Activated gamma-delta T cell treated with Interleukin-2 at 50 U/mL for 16 hours (primary cell): Measurements from ENCODE around the gene PALD1.
"Not testable (repeated sequence)": the region's sequence is repeated elsewhere in the genome, so short reads cannot be mapped to it uniquely, and the experiment has no call there.

Experiments used
- DNase-seq: peaks from one replicate; pipeline ENCODE4 v3.0.0-alpha.2; 2020

Gene PALD1

DNA sequence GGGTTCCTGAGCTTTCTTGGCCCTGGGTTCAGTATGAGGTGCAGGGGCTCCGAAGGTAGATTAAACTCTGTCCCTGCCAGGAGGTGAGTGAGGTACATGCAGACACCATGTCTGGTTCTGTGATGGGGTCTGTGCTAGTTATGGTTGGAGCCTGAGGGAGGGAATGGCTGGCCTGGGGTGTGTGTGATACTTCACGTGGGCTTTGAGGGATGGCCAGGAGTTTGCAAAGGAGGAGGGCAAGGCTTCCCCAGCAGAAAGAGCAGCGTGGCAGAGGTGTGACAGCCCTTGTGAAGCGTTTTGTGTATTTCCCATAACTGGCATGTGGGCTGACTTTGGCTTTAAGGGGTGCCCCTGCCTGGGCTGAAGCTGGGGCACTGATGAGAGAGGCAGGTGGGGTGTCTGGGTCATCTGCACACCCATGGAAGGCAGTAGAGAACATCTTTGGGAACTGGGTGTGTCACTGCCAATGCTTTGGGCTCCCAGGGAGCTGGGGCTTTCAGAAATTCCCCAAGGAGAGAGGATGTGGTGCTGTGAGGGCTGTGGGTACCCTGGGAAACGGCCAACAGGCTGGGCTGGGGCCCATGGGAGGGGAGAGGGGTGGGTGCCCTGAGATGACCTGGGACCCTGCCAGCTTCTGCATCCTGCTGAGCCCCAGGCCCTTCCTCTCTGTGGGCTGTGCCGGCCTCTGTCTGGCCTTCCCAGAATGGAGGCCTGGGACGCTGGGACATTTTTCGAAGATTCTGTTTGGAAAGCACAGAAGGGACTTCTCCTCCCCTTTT is 4.6 kb downstream of the PALD1 start:
- DNase-seq: no peak

- not testable (repeated sequence) for DNase-seq
Observed at GRCh38 chr10:70483872-70484271, 5.3 kb downstream of the PALD1 start.

DNA sequence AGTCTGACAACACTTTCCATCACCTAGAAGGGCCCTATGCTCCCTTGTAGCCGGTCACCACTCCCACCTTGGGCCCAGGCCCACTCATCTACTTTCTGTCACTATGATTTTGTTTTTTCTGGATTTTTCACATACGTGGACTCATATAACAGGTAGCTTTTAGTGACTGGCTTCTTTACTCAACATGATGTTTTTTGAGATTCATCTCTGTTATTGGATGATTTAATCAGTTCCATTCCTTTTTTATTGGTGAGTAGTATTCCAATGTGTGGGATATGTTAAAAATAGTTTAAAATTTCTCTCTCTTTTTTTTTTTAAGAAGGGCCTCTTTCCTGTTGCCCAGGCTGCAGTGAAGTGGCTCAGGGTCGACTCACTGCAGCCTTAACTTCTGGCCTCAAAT is 9.3 kb downstream of the PALD1 start:
- no peak for DNase-seq

- no peak for DNase-seq
Observed at GRCh38 chr10:70490142-70490541, 11.6 kb downstream of the PALD1 start.

- DNase-seq: no peak
Observed at GRCh38 chr10:70491614-70492013, 13.0 kb downstream of the PALD1 start.

DNA sequence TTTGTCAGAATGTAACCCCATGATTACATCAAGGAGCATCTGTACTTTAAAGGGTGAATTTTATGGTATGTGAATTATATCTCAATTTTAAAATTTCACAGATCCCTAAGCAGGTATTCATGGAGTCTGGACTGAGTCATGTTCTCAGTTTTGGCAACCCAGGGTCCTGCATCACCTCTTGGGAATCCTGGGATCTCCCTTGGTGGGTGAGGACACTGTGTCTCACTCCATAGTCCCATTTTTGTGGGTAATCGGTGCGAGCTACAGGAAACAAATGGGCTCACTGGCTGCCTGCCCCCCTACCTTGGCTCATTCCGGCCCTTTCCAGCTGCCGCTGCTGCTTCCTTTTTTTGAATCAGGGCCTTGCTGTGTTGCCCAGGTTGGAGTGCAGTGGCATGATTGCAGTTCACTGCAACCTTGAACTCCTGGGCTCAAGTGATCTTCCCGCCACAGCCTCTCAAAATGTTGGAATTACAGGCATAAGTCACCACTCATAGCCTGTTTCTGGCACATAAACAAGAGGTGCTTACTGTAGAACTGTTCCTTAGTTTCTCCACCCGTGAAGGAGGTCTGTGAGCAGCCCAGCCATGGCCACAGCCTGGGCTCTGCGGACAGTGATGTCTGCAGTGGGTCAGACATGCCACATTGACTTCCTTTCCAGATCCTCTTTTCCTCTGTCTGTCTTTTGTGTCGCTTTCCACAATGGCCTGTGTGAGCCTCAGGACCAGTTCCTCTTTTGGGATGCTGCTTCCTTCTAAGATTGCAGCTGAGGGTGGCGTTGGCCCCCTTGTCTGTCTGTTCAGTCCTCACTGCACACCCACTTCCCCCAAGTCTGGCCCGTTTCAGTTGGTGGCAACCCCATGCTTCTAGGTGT is 14.5 kb downstream of the PALD1 start:
- DNase-seq: no peak

DNA sequence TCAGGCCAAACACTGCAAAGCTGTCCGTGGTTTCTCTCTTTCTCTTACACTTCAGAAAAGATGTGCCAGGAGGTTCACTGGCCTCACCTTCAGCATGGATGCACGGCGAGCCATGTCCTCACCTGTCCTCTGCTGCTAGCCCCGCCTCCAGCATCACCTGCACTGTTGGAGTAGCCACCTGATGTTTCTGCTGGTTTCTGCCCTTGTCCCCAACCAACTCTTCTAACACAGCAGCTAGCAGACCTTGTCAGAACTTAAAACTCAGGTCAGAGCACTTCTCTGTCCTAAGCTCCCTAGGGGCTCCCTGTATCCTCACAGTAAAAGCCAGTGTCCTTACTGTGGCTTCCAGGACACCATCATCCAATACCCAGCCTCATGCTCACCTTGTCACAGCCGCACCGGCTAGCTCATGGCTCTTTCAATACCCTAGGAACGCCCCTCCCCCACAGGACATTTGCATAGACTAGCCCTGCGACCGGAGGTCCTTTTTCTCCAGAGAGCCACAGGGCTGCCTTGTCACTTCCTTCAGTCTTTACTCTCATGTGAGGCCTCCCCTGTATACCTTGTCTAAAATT is 15.2 kb downstream of the PALD1 start:
- no peak for DNase-seq

- DNase-seq: no peak
Observed at GRCh38 chr10:70494536-70494935, 16.0 kb downstream of the PALD1 start.

DNA sequence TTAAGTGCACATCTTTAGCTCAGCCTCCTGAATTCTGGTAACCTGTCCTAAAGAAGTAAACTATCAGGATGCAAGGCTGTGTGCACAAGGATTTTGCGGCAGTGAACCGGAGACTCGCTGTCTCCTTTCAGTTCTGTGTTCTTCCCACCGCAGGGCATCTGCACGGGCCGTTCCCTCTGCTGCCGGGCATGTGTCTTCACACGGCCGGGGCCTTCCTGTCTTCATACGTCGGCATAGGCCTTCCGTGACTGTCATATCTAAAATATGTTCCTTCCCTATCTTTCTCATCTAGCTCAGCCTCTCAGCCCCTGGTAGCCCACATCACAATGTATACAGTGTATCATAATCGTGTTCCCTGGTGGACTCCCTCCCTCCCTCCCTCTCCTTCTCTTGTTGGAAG is 16.4 kb downstream of the PALD1 start:
- no peak for DNase-seq

DNA sequence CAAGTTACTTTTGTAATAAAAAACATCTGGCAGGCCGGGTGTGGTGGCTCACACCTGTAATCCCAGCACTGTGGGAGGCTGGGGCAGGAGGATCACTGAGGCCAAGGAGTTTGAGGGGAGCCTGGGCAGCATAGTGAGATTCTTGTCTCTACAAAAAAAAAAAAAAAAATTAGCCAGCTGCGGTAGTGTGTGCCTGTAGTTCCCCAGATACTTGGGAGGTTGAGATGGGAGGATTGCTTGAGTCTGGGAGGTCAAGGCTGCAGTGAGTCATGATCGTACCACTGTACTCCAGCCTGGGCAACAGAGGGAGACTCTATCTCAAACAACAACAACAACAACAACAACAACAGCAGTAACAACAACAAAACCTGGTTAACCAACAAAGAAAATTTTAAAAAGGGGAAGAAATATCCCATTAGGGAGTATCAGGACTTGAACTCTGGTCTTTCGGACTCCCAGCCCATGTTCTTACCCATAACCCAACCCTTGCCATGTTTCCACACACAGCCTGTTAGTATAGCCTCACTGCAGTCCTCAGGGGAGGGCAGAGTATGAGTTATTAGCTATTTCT is 17.2 kb downstream of the PALD1 start:
- DNase-seq: no peak

- DNase-seq: no peak
Observed at GRCh38 chr10:70496341-70497119, 18.0 kb downstream of the PALD1 start.

GRCh38 chr10:70497120-70497545 is 18.6 kb downstream of the PALD1 start:
- DNase-seq: no peak

- DNase-seq: no peak
Observed at GRCh38 chr10:70498970-70499835, 20.6 kb downstream of the PALD1 start.

GRCh38 chr10:70499836-70500167 is 21.2 kb downstream of the PALD1 start:
- no peak for DNase-seq

GRCh38 chr10:70500368-70500767 is 21.8 kb downstream of the PALD1 start:
- DNase-seq: no peak

GRCh38 chr10:70500812-70501301 is 22.3 kb downstream of the PALD1 start:
- no peak for DNase-seq

DNA sequence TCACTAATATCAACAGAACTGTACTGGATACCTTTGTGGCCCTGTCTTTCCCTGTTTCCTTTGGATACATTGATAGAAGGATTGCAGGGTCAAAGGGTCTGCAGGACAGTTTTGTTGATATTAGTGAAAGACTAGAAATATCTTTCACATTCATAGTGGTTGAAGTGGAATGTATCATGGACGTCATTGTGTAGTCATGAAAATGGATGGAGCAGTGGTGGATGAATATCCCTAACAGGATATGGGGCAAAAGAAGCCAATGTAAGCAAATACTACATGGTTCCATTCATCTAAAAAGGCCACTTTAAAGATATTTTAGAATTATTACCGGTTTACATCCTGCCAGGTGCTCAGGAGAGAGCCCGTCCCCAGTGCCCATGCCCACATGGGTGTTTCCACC is 23.8 kb downstream of the PALD1 start:
- no peak for DNase-seq

DNA sequence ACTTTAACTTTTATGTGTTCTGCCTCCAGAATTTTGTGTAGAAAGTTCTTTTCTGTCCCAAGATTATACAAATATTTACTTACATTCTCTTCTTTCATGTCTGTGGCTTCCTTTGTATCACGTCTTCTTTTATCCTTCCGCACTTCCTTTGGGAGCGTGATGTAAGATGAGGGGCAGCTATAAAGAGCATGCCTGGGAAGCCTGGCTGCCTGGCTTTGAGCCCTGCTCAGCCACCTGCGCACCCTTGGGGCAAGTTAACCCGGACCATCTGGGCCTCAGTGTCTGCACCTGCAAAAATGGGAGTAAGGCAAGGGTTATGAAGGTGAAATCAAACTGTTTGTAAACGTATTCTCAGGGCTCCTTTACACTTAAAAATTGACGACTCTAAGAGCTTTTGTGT is 25.2 kb downstream of the PALD1 start:
- no peak for DNase-seq

- no peak for DNase-seq
Observed at GRCh38 chr10:70504521-70505358, 26.2 kb downstream of the PALD1 start.

- DNase-seq: no peak
Observed at GRCh38 chr10:70505908-70506307, 27.3 kb downstream of the PALD1 start.

DNA sequence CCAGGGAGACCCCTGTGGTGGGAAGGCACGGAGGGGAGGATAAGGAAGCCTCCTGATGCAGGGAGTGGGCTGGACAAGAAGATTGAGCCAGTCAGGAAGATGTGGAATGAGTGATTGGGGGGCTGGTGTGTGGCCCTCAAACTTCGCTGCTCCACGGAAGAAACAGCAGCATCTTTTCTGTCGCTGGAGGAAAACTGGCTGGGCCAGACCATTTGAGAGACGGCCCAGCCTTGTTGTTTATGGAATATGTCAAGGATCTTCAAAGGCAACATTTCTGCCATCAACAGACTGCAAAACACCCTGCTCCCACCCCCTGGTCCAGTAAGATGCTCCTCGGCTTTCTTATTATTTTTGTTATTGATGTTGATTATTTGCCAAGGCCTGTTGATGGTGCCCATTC is 29.4 kb downstream of the PALD1 start:
- no peak for DNase-seq
